Eye (tissue), 1 donor: ENCODE results near the gene NDUFB7.
A peak's percentile ranks its signal among the peaks of the same experiment; 100 is the strongest.
"Not testable (repeated sequence)": the region's sequence is repeated elsewhere in the genome, so short reads cannot be mapped to it uniquely, and the experiment has no call there.

Source experiments
- DNase-seq: peaks from one replicate; pipeline ENCODE4 v3.0.0-alpha.2; 2015

The NDUFB7 gene

DNA sequence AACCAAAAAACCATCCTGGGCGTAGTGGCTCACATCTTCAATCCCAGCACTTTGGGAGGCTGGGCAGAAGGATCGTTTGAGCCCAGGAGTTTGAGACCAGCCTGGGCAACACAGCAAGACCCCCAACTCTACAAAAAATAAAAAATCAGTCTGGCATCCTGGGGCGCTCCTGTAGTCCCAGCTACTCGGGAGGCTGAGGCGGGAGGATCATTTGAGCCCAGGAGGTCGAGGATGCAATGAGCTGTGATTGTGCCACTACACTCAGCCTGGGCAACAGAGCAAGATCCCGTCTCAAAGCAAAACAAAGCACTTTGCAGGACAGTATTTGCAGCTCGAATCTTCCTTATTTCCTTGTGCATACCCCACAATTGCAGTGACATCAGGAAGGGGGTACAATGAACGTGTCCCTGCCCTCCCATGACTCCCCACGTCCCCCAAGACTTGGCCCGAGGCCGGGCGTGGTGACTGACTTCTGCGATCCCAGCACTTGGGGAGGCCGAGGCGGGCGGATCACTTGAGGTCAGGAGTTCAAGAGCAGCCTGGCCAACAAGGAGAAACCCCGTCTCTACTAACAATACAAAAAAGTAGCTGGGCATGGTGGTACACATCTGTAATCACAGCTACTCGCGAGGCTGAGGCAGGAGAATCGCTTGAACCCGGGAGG is 870 bp downstream of the NDUFB7 start:
- no peak for DNase-seq

DNA sequence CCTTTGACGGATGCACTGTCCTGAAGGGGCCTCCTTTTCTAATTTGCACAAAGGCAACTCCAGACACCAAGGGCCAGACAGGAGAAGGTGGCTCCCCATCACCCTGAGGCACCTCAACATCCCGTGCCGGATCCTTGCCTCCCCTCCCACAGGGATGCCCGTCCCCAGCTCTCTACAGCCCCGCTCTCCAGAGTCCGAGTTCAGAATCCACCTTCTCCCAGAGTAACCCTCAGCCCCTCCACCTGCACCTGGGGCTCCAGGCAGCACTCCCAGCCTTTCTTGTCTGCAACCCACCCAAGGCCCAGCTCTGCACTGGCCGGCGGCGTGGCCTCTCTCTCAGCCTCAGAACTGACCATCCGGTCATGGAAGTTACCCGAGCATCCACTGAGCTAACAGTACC is 4.8 kb downstream of the NDUFB7 start:
- no peak for DNase-seq

DNA sequence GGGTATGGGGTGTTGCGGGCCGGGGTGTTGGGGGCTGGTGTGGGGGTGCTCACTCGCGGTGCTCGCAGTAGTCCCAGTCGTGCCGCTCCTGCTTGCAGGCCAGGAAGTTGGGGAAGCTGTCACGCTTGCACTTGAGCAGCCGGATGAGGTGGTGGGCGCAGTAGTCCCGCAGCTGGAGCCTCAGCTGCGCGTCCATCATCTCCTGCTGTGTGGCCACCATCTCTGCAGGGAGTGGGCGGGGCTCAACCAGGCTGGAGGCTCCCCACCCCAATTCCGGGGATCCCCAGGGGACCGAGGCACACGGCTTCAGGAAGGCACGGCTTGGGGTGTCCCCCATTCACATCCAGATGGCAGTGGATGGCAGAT is 5.2 kb downstream of the NDUFB7 start:
- DNase-seq, result no peak

DNA sequence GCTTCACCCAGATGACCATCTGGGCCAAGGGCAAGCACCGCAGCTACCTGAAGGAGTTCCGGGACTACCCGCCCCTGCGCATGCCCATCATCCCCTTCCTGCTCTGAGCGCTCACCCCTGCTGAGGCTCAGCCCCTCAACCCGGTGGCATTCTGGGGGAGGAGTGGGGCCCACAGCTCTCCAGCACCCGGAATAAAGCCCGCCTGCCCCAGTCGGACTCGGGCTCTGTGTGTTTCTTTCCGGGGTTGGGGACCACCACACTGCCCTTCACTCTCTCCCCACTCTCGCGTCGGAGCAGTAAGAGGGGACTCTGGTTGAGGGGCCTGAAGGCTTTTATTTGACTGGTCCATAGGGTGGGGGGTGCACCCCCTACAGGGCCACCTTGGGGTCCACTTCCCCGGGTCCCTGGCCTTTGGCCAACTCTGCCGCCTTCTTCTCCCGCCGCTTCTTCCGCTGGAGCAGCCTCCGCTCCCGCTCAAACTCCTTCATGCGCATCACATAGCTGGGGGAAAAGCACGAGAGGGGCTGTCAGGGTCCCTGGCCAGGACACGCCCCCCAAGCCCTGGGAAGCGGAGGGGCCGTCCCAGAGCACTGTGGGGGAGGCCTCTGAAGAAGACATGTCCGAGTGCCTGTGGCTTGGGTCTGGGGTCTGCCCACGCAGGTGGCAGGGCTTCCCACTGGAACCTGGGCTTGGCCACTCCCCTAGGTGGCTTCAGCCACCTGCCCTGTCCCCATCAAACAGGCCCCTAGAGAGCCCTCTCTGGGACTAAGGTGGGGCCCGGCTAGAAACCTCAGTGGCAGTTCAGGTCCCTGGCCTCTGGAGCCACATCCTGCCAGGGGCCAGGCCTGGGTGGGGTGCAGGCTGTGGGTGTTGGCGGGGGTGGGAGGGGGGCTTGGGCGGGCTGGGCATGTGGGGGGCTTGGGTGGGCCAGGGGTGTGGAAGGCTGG is 5.8 kb downstream of the NDUFB7 start:
- no peak for DNase-seq

DNA sequence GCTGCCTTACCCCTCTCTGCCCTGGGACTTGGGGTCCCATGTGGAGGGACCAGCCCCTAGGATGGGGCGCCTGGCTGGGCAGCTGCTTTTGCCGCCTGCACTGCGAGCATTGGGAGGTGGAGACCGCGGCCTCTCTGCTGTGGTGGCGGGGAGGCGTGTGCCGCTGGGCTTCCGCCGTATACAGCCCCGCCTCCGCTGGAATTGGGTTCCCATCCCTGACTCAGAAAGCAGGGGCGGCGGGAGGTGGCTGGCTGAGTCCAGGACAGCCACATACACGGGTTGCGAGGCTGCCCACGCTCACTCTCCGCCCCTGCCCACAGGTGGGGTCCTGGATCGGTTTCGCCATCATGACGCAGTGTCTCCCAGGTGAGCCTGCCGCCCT is 6.6 kb downstream of the NDUFB7 start:
- DNase-seq, result no peak

DNA sequence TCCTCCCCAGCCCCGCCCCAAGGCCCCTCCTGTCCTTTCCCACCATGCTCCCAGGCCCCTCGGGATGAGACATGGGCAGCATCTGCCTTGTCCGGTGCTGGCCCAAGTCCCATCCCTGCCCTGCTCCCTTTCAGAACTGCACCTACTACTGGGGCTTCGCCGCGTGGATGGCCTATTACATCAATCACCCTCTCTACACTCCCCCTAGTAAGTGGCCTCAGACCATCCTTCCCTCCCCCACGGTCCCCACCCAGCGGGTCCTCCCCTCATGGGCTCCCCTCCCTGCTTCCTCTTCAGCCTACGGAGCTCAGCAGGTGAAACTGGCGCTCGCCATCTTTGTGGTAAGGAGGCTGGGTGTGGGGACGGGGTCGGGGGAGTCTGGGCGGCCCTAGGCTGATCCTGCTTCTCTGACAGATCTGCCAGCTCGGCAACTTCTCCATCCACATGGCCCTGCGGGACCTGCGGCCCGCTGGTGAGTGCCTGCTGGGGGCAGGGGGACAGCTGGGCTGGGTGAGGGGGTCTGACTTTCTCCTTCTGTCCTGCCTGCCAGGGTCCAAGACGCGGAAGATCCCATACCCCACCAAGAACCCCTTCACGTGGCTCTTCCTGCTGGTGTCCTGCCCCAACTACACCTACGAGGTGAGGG is 7.1 kb downstream of the NDUFB7 start:
- DNase-seq, result not testable (repeated sequence)

DNA sequence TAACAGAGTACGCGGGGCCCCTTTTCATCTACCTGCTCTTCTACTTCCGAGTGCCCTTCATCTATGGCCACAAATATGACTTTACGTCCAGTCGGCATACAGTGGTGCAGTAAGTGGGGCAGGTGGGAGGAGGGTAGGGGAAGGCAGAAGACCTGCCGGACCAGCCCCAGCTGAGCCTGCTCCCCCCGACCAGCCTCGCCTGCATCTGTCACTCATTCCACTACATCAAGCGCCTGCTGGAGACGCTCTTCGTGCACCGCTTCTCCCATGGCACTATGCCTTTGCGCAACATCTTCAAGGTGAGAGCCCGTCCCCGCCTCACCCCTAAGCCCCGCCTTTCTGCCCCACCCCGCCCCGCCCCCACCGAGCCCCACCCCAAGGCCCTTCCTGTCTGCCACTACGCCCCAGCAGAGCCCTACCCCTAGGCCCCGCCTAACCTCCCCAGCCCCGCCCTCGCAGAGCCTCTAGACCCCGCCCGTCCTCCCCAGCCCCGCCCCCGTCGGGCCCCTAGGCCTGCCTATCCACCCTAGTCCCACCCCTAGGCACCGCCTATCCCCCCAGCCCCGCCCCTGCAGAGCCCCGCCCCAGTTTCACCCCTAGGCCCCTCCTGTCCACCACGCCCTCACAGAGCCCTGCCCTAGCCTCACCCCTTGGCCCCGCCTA is 7.7 kb downstream of the NDUFB7 start:
- no peak for DNase-seq

DNA sequence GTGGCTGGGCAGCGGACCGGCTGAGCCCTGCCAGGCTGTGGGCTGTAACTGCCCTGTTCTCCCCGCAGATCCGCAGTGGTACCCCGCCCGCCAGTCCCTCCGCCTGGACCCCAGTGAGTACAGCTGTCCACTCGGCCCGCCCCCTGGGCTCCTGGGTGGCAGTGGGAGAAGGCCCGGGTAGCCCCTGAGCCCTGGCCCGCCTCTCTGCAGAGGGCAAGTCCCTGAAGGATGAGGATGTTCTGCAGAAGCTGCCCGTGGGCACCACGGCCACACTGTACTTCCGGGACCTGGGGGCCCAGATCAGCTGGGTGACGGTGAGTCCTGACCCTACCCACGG is 8.3 kb downstream of the NDUFB7 start:
- DNase-seq, result no peak

DNA sequence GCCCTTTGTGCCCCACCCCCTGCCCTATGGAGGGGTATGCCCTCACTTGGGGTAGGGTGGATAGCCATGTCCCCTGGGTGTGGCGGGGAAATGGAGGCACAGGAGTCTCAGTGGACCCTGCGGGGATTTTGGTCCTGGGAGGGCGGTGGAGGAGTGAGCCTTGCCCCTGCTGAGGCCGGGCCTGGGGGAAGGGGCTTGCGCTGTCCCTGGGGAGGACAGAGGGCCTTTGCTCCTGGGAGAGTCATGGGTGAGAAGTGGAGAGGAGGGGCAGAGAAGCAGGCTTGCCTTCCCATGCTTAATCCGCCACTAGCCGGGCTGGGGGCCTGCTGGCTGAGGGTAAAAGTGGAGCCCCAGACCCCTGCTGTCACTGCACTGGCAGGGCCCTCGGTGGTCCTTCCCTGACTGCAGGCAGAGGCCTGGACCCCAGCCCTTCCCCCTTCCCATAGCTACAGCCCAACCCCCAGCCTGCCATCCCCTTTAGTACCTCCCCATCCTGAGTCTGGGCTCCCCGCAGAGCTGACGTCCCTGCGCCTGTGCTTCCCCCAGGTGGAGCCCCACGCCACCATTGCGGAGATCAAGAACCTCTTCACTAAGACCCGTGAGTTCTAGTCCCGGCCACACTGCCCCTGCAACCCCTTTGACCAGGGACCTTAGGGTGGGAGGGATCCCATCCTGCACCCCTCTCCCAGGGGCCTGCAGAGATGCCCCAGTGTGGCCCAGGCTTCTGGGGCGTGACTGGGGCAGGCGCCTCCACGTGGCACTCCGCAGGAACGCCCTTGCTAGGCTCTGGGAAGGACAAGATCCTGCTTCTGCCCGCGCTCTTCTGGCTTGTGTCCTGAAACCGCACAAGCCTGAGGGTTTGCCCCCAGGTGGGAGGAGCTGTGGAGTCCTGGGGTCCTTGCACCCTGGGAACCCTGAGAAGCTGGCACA is 8.9 kb downstream of the NDUFB7 start:
- DNase-seq, result no peak

DNA sequence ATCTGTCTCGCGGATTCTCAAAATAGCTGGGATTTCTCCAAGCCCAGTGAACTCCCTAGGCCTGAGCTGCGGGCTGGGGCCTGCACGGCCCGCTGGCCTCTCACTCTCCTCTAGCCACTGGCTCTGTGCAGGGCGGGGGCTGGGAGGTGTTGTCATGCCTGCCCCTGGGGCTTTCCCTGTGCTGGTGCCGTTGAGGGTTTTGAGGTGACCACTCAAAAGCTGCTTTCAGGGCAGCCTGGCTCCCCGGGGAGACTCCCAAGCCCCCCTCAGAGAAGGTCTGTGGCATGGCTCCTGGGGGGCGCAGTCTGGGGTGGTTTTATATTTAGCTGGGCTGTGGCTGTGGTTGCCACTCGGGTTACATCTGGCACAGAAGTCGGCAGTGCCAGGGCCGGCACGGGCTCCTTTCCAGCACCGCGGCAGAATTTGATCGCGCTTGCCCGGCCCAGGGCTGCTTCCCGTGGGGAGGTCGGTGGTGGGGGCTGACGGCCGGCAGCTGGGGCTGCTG is 10.0 kb downstream of the NDUFB7 start:
- no peak for DNase-seq

DNA sequence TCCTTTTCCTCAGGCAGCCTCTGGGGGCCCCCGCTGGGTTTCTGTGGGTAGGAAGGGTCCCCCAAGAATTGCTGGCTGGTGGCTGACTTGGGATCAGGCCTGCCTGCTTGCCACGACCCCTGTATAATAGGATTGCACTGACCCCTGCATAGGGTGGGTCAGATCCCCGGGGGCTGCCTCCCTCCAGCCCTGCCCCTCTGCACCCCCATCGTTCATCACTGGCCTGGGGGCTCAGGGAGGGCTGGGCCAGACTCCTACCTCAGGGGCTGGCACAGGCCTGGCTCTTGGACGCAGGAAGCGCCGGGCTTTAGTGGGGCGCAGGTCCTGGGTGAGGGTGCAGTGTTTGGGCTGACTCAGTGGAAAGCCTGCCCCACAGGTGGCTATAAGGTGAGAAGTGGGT is 10.6 kb downstream of the NDUFB7 start:
- DNase-seq, result no peak

DNA sequence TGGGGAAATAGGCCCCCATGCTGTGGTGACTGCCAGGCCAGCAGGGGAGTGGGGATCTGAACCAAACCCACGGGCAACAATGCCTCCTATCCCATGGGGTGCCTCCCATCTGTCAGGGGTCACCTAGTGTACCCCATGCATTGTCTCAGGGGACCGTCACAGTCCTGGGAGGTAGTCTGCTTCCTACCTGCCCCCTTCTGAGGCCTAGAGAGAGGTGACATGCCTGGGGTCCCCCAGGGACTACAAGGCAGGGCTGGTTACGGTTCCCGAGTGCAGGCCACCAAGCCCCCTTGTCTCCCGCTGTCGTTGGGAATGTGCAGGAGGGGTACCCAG is 11.1 kb downstream of the NDUFB7 start:
- DNase-seq, result no peak

DNA sequence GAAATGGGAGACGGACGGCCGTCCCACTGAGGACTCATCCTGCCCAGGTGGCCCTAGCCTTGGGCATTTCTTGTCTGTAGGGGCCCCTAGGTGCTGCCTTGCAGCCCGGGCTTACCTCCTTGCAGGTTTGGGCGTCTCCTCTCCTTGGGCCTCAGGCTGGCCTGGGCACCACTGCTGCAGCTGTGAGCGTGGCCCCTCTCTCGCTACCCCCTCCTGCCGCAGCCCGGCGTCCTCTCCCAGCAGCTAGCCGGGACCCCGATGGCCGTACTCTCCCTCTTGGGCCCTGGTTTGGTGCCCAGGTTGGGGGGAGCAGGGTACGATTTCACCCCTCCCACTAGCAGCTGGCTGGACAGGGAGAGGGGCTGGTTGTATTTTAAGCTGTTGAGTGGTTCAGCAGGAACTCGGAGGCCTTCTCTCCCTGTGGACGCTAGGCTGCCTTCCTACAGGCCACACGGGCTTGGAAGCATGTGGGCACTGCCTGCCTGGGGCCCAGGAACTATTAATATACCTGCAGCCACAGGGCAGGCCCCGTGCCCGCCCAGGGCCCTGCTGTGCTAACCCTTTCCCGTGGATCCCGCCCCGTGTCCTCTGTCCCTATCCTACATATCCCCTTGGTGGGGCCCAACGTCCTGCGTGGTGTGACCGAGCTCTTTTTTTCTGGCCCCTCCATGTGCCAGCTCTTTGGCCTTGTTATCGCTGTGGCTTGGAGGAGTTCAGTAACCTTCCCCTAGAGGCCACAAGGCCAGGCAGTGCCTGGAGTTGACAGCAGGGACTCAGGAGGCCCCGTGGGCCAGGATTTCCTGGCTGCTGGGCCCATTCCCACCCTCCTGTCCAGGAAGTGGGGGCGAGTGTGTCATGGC is 11.7 kb downstream of the NDUFB7 start:
- DNase-seq, result no peak

DNA sequence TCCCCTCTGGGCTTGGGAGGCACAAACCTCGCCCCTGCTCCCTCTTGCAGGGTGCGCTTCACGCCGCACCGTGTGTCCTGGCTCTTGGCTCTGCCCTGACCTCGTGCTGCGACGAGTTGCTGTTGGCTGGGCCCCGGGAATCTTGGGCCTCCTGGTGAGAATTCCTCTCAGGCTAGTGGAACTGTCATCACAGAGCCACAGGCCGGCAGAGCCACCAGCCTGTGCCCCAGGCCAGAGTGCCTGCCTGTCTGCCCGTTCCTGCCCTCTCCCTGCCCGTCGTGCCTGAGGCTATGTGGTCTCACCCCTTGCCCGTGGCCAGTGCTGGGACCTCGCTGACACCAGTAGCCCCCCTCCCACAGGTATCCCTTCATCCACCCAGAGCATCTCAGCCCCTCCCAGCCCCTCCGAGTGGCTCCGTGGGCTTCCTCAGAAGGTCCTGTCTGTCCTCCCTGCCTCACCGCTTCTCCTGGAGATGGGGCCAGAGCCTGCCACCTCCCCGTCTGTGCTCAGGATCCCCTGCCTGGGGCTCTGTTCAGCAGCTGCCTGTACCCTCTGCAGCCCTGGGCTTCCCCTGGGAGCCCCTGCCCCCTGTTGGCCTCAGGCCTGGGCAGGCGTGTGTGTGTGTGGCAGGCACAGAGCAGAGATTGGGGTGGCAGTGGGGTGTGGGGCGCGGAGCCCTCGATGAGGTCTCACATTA is 13.3 kb downstream of the NDUFB7 start:
- DNase-seq, result no peak

DNA sequence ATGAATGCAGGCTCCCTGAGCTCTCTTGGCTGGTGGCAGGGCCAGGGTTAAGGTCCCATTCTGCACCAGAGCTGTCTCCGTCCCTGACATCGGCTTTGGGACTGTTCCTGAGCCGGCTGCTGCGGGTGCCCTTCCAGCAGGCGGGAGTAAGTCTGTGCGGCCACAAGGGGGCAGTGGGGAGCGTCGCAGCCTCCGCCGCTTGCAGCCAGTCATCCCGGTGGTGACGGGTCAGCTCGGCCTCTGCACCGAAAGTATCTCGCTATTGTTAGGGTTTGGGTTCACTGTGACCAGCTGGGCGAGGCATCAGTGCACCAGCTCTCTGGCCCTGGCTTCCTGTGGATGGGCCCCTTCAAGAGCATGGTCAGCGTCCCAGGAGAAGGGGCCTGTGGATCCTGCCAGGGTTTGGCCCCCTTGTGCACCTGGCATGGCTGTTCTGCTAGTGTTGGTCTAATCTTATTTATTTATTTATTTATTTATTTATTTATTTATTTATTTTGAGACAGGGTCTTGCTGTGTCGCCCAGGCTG is 15.1 kb downstream of the NDUFB7 start:
- peak; percentile 89 for DNase-seq

DNA sequence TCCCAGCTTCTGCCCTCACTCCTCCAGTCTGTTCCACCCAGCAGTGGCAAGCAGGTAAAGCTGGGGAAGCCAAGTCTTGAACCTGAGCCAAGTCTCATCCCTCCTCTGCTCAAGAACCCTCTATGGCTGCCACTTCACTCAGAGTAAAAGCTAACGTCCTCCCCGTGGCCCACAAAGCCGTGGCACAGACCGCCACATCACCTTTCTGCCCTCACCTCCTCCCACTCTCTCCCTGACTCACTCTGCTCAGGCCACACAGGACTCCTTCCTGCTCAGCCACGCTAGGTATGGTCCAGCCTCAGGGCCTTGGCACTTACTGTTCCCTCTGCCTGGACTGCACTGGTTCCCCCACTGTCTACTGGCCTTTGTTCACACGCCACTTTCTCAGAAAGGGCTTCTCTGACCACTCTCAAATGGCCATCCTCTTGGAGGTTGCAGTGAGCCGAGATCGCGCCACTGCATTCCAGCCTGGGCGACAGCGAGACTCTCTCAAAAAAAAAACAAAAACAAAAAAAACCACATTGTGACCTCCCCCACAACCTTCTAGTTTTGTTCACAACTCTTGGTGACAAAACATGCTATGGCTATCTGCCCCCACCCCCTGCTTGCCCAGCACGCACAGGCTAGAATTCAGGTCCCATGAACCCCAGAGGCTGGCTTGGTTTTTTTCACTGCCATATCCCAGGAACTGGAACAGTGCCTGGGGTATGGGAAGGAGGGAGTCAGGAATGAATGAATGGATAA is 15.8 kb downstream of the NDUFB7 start:
- DNase-seq, result no peak

DNA sequence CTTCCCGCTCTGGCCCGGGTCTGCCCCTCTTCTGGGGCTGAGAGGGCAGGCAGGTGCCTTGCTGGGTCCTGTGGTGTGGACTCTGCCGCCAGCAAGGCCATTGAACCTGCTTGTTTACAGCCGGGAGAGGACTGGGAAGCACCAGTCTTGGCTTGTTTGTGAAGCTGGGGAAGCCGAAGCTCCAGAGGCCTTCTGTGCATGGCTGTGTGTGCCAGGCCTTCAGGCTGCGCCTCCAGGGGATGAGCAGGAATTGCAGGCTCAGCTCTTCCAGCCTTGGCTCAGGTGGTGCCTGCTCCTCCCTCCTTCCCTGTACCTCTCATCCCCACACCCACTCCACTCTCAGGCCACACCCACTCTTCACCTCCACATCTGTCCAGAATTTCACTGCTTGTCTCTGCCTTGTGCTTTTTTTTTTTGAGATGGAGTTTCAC is 17.5 kb downstream of the NDUFB7 start:
- no peak for DNase-seq

DNA sequence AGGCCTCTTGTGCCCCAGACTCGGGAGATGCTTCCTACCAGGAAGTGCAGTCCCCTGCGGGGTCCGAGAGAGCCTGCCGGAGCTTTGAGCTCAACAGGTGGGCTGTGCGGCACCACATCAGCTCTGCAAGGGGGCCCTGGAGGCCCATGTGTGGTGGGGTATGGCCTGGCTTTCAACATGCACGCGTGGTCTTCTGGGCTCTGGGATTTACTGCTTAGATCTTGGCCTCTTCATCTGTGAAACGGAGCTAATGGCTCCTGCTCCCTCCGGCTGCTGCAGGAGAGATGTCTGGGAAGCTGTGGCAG is 18.0 kb downstream of the NDUFB7 start:
- no peak for DNase-seq

DNA sequence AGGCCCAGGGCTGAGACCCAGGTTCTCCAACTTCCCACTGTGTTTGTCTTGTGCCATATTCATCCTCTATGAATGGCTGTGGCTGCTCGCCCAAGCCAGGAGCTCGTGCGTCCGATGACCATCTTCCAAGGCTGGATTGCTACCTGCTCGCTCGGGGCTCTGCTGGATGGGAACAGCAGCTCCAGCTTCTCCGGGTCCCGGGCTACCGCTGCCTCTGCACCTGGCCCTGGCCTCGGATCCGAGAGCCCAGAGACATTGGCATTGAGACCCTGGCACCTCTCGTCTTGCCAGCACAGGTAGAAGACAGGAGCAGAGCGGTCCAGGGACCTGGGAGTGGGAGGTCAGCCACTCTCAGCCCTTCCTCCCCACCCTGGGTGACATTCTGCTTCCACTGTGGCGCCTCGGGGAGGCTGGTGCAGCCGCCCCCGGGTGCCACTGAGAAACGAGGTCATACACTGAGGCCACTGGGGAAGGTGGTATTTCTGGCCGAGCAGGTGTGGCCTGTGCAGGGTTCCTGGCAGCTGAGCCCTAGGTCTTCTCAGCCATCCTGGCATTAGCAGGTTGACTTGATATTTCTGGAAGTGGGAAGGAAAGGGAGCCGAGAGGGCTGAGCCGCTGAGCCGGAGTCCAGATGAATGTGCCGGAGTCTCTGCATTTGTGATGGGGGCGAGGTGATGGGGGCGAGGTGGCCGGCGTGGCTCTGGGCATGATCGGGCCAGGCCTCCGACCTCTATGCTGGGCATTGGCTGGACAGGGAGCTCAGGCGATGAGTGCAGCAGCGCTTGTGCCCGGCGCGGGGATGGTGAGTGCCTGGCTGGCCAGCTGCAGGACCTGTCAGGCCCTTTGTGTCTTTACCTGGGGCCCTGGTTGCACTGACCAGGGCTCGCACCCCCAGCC is 18.6 kb downstream of the NDUFB7 start:
- no peak for DNase-seq
